ENCODE measurements around the gene CTNNBIP1. TPM values are rescaled to one million over a fixed set of nuclear protein-coding genes. Genes with fewer than 3 reads are reported as not detected.

The CTNNBIP1 gene
- total RNA-seq, 1 donor from 2014 or later: 106 TPM

DNA sequence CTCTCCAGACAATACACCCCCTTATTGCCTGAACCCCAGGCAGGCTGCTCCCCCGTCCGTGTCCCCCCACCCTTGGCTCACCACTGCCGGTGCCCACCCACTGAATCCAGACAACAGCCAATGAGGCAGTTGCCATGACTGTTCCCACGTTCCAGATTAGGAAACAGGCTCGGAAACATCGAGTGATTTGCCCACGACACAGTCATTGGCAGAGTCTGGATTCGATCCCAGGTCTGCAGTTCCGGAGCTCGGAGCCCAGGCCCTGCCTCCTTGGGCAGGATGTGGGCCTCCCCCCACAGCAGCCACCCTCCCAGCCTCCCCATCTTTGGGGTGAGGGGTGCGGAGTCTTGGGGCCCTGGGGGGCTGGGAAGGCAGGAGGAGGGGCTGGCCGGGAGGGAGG, 66.0 kb downstream of the CTNNBIP1 start:
- no peak for TF ChIP-seq CTCF (IDR thresholded peaks at IDR 0.05; ENCODE audit: unreplicated experiment)
- Mint-ChIP-seq H3K9me3 (ENCODE audit: unreplicated experiment) (no peaks in the 10 kb centered on the region), H3K27me3 (ENCODE audit: unreplicated experiment) (peaks cover 9% of the 10 kb centered on the region), H3K4me1 (ENCODE audit: unreplicated experiment) (peaks cover 7% of the 10 kb centered on the region), H3K4me3 (ENCODE audit: unreplicated experiment) (no peak overlapping the region), H3K36me3 (ENCODE audit: low read depth, unreplicated experiment) (no peaks in the 10 kb centered on the region), H3K27ac (ENCODE audit: unreplicated experiment) (peak overlapping the region; percentile 52)
- DNase-seq (ENCODE audit: low spot score): no peak

DNA sequence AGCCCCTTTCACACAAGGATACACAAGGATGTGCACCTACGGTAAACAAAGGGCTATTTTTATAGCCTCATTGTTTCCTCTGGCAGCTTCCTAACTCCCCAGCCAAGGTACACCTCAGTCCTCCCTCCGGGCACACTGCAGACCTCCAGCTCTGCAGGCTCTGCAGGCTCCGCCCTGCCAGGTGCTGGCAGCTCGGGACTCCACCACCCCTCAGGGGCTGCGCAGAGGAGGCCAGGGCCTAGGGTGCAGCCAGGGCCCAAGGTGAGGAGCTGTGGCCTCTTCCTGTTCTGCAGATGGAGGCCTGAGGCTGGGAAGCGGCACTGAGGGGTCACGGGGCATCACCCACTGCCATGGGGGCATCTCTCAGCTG, 66.5 kb downstream of the CTNNBIP1 start:
- no peak overlapping the region for H3K27ac Mint-ChIP-seq (ENCODE audit: unreplicated experiment)
- H3K4me3 Mint-ChIP-seq (ENCODE audit: unreplicated experiment): no peak overlapping the region
- no peak for DNase-seq (ENCODE audit: low spot score)
- H3K9me3 Mint-ChIP-seq (ENCODE audit: unreplicated experiment): no peaks in the 10 kb centered on the region
- peaks cover 7% of the 10 kb centered on the region for H3K4me1 Mint-ChIP-seq (ENCODE audit: unreplicated experiment)
- H3K36me3 Mint-ChIP-seq (ENCODE audit: low read depth, unreplicated experiment): no peaks in the 10 kb centered on the region
- H3K27me3 Mint-ChIP-seq (ENCODE audit: unreplicated experiment): peaks cover 9% of the 10 kb centered on the region
- TF ChIP-seq CTCF (IDR thresholded peaks at IDR 0.05; ENCODE audit: unreplicated experiment): no peak

DNA sequence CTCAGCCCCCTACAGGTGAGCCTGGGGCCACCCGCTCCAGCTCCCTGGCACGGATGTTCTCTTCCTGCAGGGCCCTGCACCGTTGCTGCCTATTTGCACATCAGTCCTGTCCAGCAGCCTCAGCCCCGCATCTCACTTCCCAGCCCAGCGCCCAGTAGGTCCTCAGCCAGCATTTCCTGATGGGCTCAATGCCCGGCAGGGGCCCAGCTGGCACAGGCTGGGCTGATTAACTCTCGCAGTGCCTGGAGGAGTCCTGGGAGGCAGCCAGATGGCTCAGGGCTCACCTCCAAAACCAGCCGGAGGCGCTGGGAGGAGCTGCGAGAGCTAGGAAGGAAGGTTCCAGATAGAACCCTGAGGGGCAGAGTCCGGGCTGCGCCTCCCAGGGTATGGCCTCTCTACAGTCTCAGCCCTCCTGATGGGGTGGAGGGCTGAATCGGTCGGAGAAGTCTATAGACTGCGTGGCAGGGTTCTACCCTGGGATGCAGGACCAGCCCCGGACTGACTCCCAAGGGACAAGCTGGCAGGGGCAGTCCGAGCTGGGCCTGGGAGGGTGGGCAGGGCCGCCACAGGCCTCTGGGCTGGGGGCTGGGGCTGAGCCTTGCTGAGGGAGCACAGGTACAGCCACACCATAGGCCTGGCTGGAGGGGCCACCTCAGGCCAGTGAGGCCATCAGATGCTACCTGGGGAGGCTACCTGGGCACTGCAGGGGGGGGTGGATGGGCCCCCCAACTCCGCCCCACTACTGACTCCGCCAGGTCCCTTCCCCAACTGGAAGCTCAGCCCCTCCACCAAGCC, 67.1 kb downstream of the CTNNBIP1 start:
- Mint-ChIP-seq H3K27me3 (ENCODE audit: unreplicated experiment) (peaks cover 9% of the 10 kb centered on the region), H3K36me3 (ENCODE audit: low read depth, unreplicated experiment) (no peaks in the 10 kb centered on the region), H3K4me1 (ENCODE audit: unreplicated experiment) (peaks cover 7% of the 10 kb centered on the region), H3K9me3 (ENCODE audit: unreplicated experiment) (no peaks in the 10 kb centered on the region), H3K4me3 (ENCODE audit: unreplicated experiment) (no peak overlapping the region), H3K27ac (ENCODE audit: unreplicated experiment) (no peak overlapping the region)
- no peak for DNase-seq (ENCODE audit: low spot score)
- no peak for TF ChIP-seq CTCF (IDR thresholded peaks at IDR 0.05; ENCODE audit: unreplicated experiment)

DNA sequence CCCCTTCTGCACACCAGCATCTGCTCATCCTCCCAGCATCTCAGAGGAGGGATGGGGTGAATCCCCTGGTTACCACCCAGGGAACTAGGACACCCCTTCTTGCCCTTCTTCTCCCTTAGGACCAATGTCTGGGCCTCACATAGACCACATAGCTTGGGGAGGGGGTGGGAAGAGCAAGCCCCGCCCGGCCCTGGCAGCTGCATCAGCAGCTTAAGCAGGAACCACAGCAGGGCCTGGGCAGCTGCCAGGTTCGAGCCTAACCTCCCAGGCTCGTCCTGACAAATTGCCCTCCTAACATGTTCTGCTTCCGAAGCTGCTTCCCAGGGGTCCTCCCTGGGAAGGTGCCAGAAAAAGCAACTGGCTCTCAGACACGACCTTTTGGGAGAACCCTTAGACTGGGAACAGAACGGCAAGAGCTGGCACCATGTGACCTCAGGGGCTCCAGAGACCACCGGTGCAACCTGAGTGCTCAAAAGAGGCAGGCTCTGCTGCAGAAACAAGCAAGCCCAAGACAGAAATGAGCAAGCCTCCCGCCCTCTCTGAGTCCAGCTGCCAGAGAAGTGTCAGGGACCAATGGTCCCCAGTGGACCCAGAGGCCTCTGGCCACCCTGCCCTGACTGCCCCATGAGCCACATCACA, 67.9 kb downstream of the CTNNBIP1 start:
- Mint-ChIP-seq H3K4me3 (ENCODE audit: unreplicated experiment) (no peak overlapping the region), H3K9me3 (ENCODE audit: unreplicated experiment) (no peaks in the 10 kb centered on the region), H3K4me1 (ENCODE audit: unreplicated experiment) (peaks cover 10% of the 10 kb centered on the region), H3K27me3 (ENCODE audit: unreplicated experiment) (peaks cover 9% of the 10 kb centered on the region), H3K27ac (ENCODE audit: unreplicated experiment) (no peak overlapping the region), H3K36me3 (ENCODE audit: low read depth, unreplicated experiment) (no peaks in the 10 kb centered on the region)
- no peak for TF ChIP-seq CTCF (IDR thresholded peaks at IDR 0.05; ENCODE audit: unreplicated experiment)
- no peak for DNase-seq (ENCODE audit: low spot score)

DNA sequence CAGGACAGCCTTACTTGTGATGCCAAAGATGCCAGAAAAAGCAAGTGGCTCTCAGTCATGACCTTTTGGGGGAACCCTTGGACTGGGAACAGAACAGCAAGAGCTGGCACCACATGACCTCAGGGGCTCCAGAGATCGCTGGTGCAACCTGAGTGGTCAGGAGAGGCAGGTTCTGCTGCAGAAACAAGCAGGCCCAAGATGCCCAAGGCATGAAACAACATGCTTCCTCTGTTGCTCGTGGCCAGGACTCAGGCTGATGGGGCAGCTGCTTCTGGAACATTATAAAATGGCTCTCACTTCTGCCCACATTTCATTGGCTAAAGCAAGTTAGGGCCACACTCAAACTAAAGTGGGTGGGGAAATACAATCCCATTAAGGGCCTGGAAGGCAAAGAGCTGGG, 68.6 kb downstream of the CTNNBIP1 start:
- no peak overlapping the region for H3K27ac Mint-ChIP-seq (ENCODE audit: unreplicated experiment)
- no peak overlapping the region for H3K4me3 Mint-ChIP-seq (ENCODE audit: unreplicated experiment)
- DNase-seq (ENCODE audit: low spot score): no peak
- H3K9me3 Mint-ChIP-seq (ENCODE audit: unreplicated experiment): no peaks in the 10 kb centered on the region
- peaks cover 10% of the 10 kb centered on the region for H3K4me1 Mint-ChIP-seq (ENCODE audit: unreplicated experiment)
- H3K36me3 Mint-ChIP-seq (ENCODE audit: low read depth, unreplicated experiment): no peaks in the 10 kb centered on the region
- H3K27me3 Mint-ChIP-seq (ENCODE audit: unreplicated experiment): peaks cover 13% of the 10 kb centered on the region
- TF ChIP-seq CTCF (IDR thresholded peaks at IDR 0.05; ENCODE audit: unreplicated experiment): no peak
